IMR-90 (cell line): ENCODE data around the gene AAGAB.

Experiments used
- CTCF ChIP-seq: conservative IDR thresholded peaks from 2 replicates; pipeline ENCODE4 v1.5.1; 2012; ENCODE audit warnings: mild to moderate bottlenecking, low read depth, low read length, improper control_type of control experiment
- FOS ChIP-seq: fragments of 150-350 bp; IDR thresholded peaks from 2 replicates; pipeline ENCODE4 v1.6.1; 2016; ENCODE audit warnings: low read depth, low read length
- MAFK ChIP-seq: IDR thresholded peaks from 2 replicates; pipeline ENCODE4 v1.6.1; 2012; ENCODE audit warnings: low read depth, low read length, improper control_type of control experiment
- MAZ ChIP-seq: IDR thresholded peaks from 2 replicates; pipeline ENCODE4 v1.6.1; 2012; ENCODE audit warnings: low read depth, mild to moderate bottlenecking, low read length, improper control_type of control experiment, moderate library complexity, borderline replicate concordance
- MXI1 ChIP-seq: IDR thresholded peaks from 2 replicates; pipeline ENCODE4 v1.6.1; 2012; ENCODE audit warnings: low read depth, mild to moderate bottlenecking, low read length, moderate library complexity, borderline replicate concordance
- POLR2A ChIP-seq: IDR thresholded peaks from 2 replicates; pipeline ENCODE4 v1.6.1; 2012; ENCODE audit warnings: mild to moderate bottlenecking, low read depth, low read length
- RAD21 ChIP-seq: IDR thresholded peaks from 2 replicates; pipeline ENCODE4 v1.6.1; 2012; ENCODE audit warnings: low read length, improper control_type of control experiment
- RCOR1 ChIP-seq: IDR thresholded peaks from 2 replicates; pipeline ENCODE4 v1.6.1; 2012; ENCODE audit warnings: mild to moderate bottlenecking, low read length, improper control_type of control experiment; ENCODE audit not compliant: insufficient replicate concordance
- SMC3 ChIP-seq: fragments of 150-350 bp; IDR thresholded peaks from 2 replicates; pipeline ENCODE4 v1.6.1; 2016; ENCODE audit warnings: low read depth, mild to moderate bottlenecking, antibody characterized with exemption, low read length, moderate library complexity

GRCh38 chr15:67215102-67215501, 39.4 kb downstream of the AAGAB start:
- TF ChIP-seq RCOR1 (no peak), CTCF (no peak), POLR2A (no peak), RAD21 (no peak), FOS (no peak), SMC3 (no peak), MXI1 (no peak), MAFK (no peak), MAZ (no peak)
